Fibroblast of skin of scalp (primary cell): ENCODE measurements around the gene KRT7.
A peak's percentile ranks its signal among the peaks of the same experiment; 100 is the strongest.

Experiments used
- DNase-seq: peaks from one replicate; pipeline ENCODE4 v3.0.0-alpha.2; 2013

The KRT7 gene

GRCh38 chr12:52199294-52199919 lies 33.6 kb upstream of the KRT7 start:
- no peak for DNase-seq

DNA sequence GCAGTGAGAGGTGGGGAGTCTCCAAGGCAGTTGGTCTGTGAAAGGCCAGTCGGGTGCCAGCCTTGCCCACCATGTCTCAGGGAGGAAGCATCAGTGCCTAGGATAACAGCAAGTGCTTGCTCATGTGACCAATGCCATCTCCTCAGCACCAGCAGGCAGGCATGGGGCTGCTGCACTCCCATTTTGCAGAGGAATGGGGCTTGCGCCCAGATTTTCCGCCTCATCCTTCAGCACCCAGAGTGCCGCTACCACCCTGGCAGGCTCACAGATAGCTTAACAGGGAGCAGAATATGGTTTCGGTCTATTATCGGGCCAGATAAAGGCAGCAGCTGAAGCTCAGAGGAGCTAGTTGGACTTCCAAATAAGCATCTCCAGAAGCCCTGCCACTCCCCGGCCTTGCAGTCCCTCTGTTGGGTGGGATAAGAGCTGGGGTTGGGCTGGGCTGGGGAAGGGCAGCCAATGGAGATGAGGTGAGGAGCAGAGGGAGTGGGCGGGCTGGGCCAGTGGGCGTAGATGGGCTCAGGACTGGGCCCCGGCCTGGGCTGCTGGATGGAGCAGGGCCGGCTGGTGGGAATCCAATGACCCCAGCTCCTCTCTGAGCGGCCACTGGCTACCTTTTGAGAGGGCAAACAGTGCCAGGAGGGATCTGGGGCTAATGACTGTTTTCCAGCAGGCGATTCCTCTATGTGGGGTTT lies 32.8 kb upstream of the KRT7 start:
- DNase-seq: no peak

- no peak for DNase-seq
Observed at GRCh38 chr12:52200781-52201450, 32.1 kb upstream of the KRT7 start.

- DNase-seq: no peak
Observed at GRCh38 chr12:52201451-52201839, 31.6 kb upstream of the KRT7 start.

DNA sequence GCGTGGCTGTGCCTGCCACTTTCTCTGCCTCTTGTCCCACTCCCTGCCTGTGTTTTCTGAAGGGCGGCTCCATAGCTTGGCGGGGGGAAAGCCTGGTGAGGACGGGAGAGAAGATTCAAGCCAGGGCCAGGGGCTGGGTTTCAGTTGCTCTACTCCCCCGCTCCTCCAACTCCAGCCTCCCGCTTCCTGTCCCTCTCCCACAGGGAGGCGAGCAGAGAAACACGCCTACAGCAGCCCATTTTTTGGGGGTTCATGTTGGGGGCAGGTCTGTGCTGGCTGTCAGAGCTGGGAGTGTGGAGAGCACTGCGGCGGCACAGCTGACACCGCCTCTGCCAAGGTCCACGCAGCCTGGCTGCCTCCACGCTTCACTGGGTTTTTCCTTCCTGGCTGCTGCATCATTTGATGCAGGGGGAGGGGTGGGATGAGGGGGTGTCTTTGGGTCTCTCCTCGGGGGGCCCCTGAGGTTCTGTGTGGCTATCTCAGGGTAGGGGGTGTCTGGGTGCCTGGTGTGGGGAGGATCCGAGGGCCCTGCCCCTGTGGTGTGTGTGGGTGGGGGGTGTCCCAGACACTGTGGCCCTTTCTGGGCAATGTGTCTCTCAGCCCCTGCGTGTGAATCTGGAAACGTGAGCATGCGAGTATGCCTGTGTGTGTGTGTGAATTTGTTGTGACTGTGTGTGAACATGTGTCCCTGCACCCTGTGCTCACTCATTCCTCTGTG lies 30.5 kb upstream of the KRT7 start:
- DNase-seq: peak; percentile 66

GRCh38 chr12:52203079-52203921 lies 29.7 kb upstream of the KRT7 start:
- peak; percentile 92 for DNase-seq

- DNase-seq: peak; percentile 73
Observed at GRCh38 chr12:52204095-52204930, 28.7 kb upstream of the KRT7 start.

GRCh38 chr12:52204931-52205505 lies 28.0 kb upstream of the KRT7 start:
- DNase-seq: no peak

DNA sequence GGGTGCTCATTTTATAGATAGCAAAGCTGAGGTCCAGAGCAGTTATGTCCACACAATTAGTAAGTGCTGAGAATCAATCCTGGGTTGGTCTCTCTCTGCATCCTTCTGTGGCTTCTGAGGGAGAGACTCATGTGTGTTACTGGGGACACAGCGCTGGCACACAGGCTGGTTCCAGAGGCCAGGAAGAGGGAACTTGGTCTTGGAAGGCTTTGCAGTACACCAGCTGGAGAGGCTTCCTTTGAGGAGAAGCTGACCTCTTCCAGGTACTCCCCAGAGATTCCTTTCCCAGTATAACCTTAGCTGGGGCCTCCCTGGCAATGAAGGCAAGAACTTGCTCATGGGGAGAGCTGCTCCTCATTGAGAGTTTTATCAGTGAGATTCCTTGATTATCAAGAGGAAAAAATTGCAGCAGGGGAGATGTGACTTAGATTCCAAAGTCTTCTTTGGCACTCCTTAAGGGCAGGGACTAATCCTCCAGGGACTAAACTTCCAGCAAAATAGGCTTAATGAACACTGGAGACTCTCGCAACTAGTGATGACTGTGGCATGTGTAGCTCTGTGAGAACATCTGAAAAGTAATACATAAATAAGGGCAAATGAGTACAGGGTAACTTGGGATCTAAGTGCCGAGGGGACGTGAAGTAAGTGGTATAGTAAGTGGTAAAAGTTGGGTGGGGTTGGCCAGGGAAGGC lies 27.3 kb upstream of the KRT7 start:
- DNase-seq: peak; percentile 45

DNA sequence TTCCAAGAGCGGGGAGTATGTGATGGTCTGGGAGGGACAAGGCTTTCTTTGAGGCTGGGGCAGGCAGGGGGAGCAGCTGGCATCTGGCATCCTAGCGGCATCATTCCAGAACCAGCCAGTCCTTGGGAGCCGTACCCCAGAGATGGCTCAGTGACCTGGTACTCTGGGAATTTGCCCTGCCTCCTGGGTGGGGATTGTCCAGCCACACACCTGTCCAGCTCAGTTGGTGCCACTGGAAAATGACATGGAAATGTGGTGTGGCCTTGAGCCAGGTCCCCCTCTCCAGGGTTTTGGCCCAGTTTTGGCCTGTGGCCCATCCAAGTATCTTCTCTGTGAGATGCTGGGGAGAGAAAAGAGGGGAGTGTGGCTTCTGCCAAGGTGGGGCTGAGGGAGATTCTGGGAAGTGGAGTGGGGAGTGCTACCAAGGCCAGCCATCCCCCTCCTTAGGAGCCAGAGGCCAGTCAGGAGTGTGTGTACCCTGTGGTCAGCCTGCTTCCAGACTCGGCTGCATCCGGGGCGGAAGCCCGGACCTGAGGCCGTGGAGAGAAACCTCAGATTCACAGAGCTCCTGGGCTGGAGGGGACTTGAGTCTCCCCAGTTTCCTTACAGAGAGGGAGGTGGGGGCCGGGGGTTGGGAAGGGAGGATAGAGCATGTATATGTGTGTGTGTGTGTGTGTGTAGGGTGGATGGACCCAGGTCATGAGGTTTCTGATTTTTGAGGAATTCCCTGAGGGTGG lies 26.6 kb upstream of the KRT7 start:
- DNase-seq: no peak

- no peak for DNase-seq
Observed at GRCh38 chr12:52207106-52207505, 25.9 kb upstream of the KRT7 start.

- peak; percentile 80 for DNase-seq
Observed at GRCh38 chr12:52207895-52208294, 25.1 kb upstream of the KRT7 start.

GRCh38 chr12:52208424-52209165 lies 24.4 kb upstream of the KRT7 start:
- DNase-seq: no peak

DNA sequence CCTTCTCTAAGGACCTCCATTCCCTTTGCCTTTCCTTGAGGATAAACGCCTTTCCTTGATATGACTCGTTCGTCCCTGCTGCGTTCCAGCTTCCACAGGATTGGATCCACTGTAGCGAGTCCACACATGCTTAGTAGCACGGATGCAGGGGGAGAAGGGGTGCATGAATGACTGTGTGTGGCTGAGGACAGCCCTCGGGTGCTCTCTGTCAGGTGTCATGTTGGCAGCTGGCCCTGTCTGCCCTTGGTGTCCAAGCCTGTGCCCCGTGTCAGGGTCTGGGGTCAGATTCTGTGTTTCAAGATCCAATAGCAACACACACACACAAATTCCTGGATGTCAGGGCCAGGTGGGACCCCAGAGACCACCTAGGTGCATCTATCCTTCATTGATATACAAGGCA lies 23.7 kb upstream of the KRT7 start:
- DNase-seq: no peak

GRCh38 chr12:52210186-52210924 lies 22.7 kb upstream of the KRT7 start:
- peak; percentile 80 for DNase-seq

DNA sequence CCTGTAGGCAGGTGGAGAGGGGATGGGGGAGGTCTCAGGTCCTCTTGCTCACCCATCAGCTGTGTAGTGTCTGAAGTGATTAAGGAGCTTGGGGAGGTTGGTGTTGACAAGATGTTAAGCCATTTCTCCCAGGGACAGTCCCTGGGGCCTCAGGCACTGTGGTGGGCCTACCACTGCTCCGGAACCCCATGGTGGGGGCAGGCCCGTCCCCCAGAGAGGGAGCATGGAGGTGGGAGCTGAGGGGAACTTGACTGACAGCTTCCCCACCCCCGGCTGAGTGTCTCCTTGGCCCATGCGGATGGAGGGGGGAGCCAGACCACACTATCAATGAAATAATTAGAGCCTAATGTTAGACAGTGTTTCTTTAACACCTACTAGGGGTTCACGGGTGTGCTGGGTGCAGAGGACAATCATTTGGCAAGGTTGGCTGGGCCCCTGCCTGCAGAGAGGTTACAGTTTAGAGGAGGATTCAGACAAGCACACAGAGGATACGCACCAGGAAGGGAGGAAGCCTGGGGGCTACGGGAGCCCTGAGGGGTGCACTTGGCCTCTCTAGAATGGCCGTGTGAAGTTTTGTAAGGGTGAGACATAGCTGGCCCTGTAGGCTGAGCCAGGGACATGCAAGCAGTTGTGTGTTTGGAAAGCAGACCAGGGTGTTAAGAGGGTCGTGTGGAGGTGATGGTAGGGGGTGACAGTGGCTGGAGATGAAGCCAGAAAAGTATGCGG lies 22.0 kb upstream of the KRT7 start:
- no peak for DNase-seq
